ENCODE data around the gene RBMXL3.
A peak's percentile ranks its signal among the peaks of the same experiment; 100 is the strongest.
"Not testable (repeated sequence)": the region's sequence is repeated elsewhere in the genome, so short reads cannot be mapped to it uniquely, and the experiment has no call there.

Gene RBMXL3

GRCh38 chrX:115214151-115214550, 24.9 kb downstream of the RBMXL3 start:
- no peak for TF ChIP-seq CTCF (IDR thresholded peaks at IDR 0.05; ENCODE audit: insufficient read depth, low read depth, low read length, missing control alignments)
- DNase-seq (ENCODE audit: low read depth) = no peak
- no peak overlapping the region for H3K4me3 ChIP-seq (ENCODE audit: low read depth, low read length)

- DNase-seq (ENCODE audit: low read depth) = peak; percentile 0
- no peak overlapping the region for H3K4me3 ChIP-seq (ENCODE audit: low read depth, low read length)
- no peak for TF ChIP-seq CTCF (IDR thresholded peaks at IDR 0.05; ENCODE audit: insufficient read depth, low read depth, low read length, missing control alignments)
These were observed 25.4 kb downstream of the RBMXL3 start for GRCh38 chrX:115214605-115215004.

GRCh38 chrX:115217346-115217745, 28.1 kb downstream of the RBMXL3 start:
- DNase-seq (ENCODE audit: low read depth); H3K4me3 ChIP-seq (ENCODE audit: low read depth, low read length): not testable (repeated sequence)

- TF ChIP-seq CTCF (IDR thresholded peaks at IDR 0.05; ENCODE audit: insufficient read depth, low read depth, low read length, missing control alignments) = peak; percentile 48
- no peak overlapping the region for H3K4me3 ChIP-seq (ENCODE audit: low read depth, low read length)
- DNase-seq (ENCODE audit: low read depth) = peak; percentile 48
These were observed 37.7 kb downstream of the RBMXL3 start for GRCh38 chrX:115226929-115227328.

- TF ChIP-seq CTCF (IDR thresholded peaks at IDR 0.05; ENCODE audit: insufficient read depth, low read depth, low read length, missing control alignments) = no peak
- no peak for DNase-seq (ENCODE audit: low read depth)
- no peak overlapping the region for H3K4me3 ChIP-seq (ENCODE audit: low read depth, low read length)
These were observed 40.3 kb downstream of the RBMXL3 start for GRCh38 chrX:115229337-115230003.

- DNase-seq (ENCODE audit: low read depth) = no peak
- H3K4me3 ChIP-seq (ENCODE audit: low read depth, low read length) = no peak overlapping the region
- TF ChIP-seq CTCF (IDR thresholded peaks at IDR 0.05; ENCODE audit: insufficient read depth, low read depth, low read length, missing control alignments) = no peak
These were observed 43.8 kb downstream of the RBMXL3 start for GRCh38 chrX:115232933-115233496.

- no peak for TF ChIP-seq CTCF (IDR thresholded peaks at IDR 0.05; ENCODE audit: insufficient read depth, low read depth, low read length, missing control alignments)
- DNase-seq (ENCODE audit: low read depth) = no peak
- no peak within 1 kb of the TSS for H3K4me3 ChIP-seq (ENCODE audit: low read depth, low read length)
These were observed 44.6 kb downstream of the RBMXL3 start, which contains the start of gene LRCH2 for GRCh38 chrX:115233497-115234455. Gene LRCH2 (minus strand): TSS chrX:115234096. CDS start chrX:115234041, 55 bp downstream.
